HUES64 (cell line): ENCODE measurements around the gene FER1L5.

Source experiments
- H3K27ac ChIP-seq: 2 replicates; pipeline ENCODE4 v1.7.0; 2013; ENCODE audit warnings: low read depth, low read length, inconsistent platforms
- H3K27me3 ChIP-seq: 2 replicates; pipeline ENCODE4 v1.6.1; 2013; ENCODE audit warnings: mild to moderate bottlenecking, low read length; ENCODE audit not compliant: insufficient read depth
- H3K36me3 ChIP-seq: 2 replicates; pipeline ENCODE4 v1.6.1; 2013; ENCODE audit warnings: mild to moderate bottlenecking, low read length; ENCODE audit not compliant: insufficient read depth
- H3K4me1 ChIP-seq: 2 replicates; pipeline ENCODE4 v1.6.1; 2013; ENCODE audit warnings: mild to moderate bottlenecking, low read length, moderate library complexity; ENCODE audit not compliant: insufficient read depth
- H3K4me3 ChIP-seq: 2 replicates; pipeline ENCODE4 v1.5.1; 2013; ENCODE audit warnings: mild to moderate bottlenecking, low read length, moderate library complexity
- H3K9ac ChIP-seq: 2 replicates; pipeline ENCODE4 v1.6.1; 2013; ENCODE audit warnings: mild to moderate bottlenecking, low read depth, low read length
- H3K9me3 ChIP-seq: 2 replicates; pipeline ENCODE4 v1.6.1; 2013; ENCODE audit warnings: low read depth, low read length; ENCODE audit not compliant: insufficient read depth
- WGBS: fragments of 150-250, 120-280 bp; methylation state at CpG from one replicate; pipeline ENCODE4 v1.1.7; 2013; ENCODE audit warnings: missing lambda C conversion rate; 5-methylcytosine and 5-hydroxymethylcytosine counted together

The FER1L5 gene

GRCh38 chr2:96692094-96692971 lies 49.8 kb downstream of the FER1L5 start:
- Histone ChIP-seq H3K9ac (no peak overlapping the region), H3K27ac (no peak overlapping the region), H3K9me3 (no peaks in the 10 kb centered on the region), H3K4me1 (no peaks in the 10 kb centered on the region), H3K4me3 (no peak overlapping the region), H3K36me3 (no peaks in the 10 kb centered on the region), H3K27me3 (no peaks in the 10 kb centered on the region; the same call in 1 of the 2 replicates)
- 93% methylated on average over 14 of the region's 14 CpGs for WGBS

- H3K4me3 ChIP-seq: no peak overlapping the region
- no peak overlapping the region for H3K9ac ChIP-seq
- no peaks in the 10 kb centered on the region for H3K4me1 ChIP-seq
- 84% methylated on average over 14 of the region's 14 CpGs for WGBS
- H3K27me3 ChIP-seq: no peaks in the 10 kb centered on the region; the same call in 1 of the 2 replicates
- H3K9me3 ChIP-seq: no peaks in the 10 kb centered on the region
- no peaks in the 10 kb centered on the region for H3K36me3 ChIP-seq
- no peak overlapping the region for H3K27ac ChIP-seq
These were observed 51.0 kb downstream of the FER1L5 start for GRCh38 chr2:96693286-96694200.

GRCh38 chr2:96694279-96694678 lies 51.7 kb downstream of the FER1L5 start:
- Histone ChIP-seq H3K4me3 (no peak overlapping the region), H3K4me1 (no peaks in the 10 kb centered on the region), H3K27ac (no peak overlapping the region), H3K27me3 (no peaks in the 10 kb centered on the region; the same call in 1 of the 2 replicates), H3K9ac (no peak overlapping the region), H3K36me3 (no peaks in the 10 kb centered on the region), H3K9me3 (no peaks in the 10 kb centered on the region)
- 95% methylated on average over 8 of the region's 8 CpGs for WGBS

GRCh38 chr2:96694816-96695455 lies 52.4 kb downstream of the FER1L5 start:
- Histone ChIP-seq H3K4me3 (no peak overlapping the region), H3K27me3 (no peaks in the 10 kb centered on the region; the same call in 1 of the 2 replicates), H3K9me3 (no peaks in the 10 kb centered on the region), H3K4me1 (no peaks in the 10 kb centered on the region), H3K36me3 (no peaks in the 10 kb centered on the region), H3K27ac (no peak overlapping the region), H3K9ac (no peak overlapping the region)
- 93% methylated on average over 13 of the region's 13 CpGs for WGBS

- Histone ChIP-seq H3K4me3 (no peak overlapping the region), H3K9ac (no peak overlapping the region)
These were observed 53.0 kb downstream of the FER1L5 start for GRCh38 chr2:96695602-96696001.

GRCh38 chr2:96697476-96697875 lies 54.9 kb downstream of the FER1L5 start:
- no peaks in the 10 kb centered on the region for H3K9me3 ChIP-seq
- H3K4me3 ChIP-seq: no peak overlapping the region
- H3K4me1 ChIP-seq: no peaks in the 10 kb centered on the region
- H3K9ac ChIP-seq: no peak overlapping the region
- WGBS: 83% methylated on average over 2 of the region's 2 CpGs
- no peaks in the 10 kb centered on the region for H3K36me3 ChIP-seq
- no peaks in the 10 kb centered on the region for H3K27me3 ChIP-seq
- H3K27ac ChIP-seq: no peak overlapping the region

More at GRCh38 chr2:96695602-96696001, 53.0 kb downstream of the FER1L5 start:
- H3K9me3 ChIP-seq: no peaks in the 10 kb centered on the region
- WGBS: 89% methylated on average over 15 of the region's 15 CpGs
- no peaks in the 10 kb centered on the region for H3K4me1 ChIP-seq
- no peak overlapping the region for H3K27ac ChIP-seq
- H3K27me3 ChIP-seq: no peaks in the 10 kb centered on the region; the same call in 1 of the 2 replicates
- no peaks in the 10 kb centered on the region for H3K36me3 ChIP-seq

- no peak overlapping the region for H3K27ac ChIP-seq
- no peaks in the 10 kb centered on the region for H3K27me3 ChIP-seq
- 92% methylated on average over 14 of the region's 14 CpGs for WGBS
- no peaks in the 10 kb centered on the region for H3K4me1 ChIP-seq
- H3K9ac ChIP-seq: no peak overlapping the region
- no peaks in the 10 kb centered on the region for H3K36me3 ChIP-seq
- H3K9me3 ChIP-seq: no peaks in the 10 kb centered on the region
- no peak overlapping the region for H3K4me3 ChIP-seq
These were observed 55.8 kb downstream of the FER1L5 start for GRCh38 chr2:96698221-96698861.

GRCh38 chr2:96699021-96699420 lies 56.5 kb downstream of the FER1L5 start:
- Histone ChIP-seq H3K27ac (no peak overlapping the region), H3K36me3 (peaks cover under 1% of the 10 kb centered on the region), H3K27me3 (no peaks in the 10 kb centered on the region), H3K9me3 (no peaks in the 10 kb centered on the region), H3K4me3 (no peak overlapping the region), H3K4me1 (no peaks in the 10 kb centered on the region), H3K9ac (no peak overlapping the region)
- WGBS: 94% methylated on average over 6 of the region's 6 CpGs

GRCh38 chr2:96699621-96700020 lies 57.1 kb downstream of the FER1L5 start:
- H3K9ac ChIP-seq: no peak overlapping the region
- peaks cover 7% of the 10 kb centered on the region for H3K36me3 ChIP-seq
- 95% methylated on average over 9 of the region's 9 CpGs for WGBS
- no peaks in the 10 kb centered on the region for H3K4me1 ChIP-seq
- H3K9me3 ChIP-seq: no peaks in the 10 kb centered on the region
- no peak overlapping the region for H3K4me3 ChIP-seq
- no peaks in the 10 kb centered on the region for H3K27me3 ChIP-seq
- no peak overlapping the region for H3K27ac ChIP-seq

GRCh38 chr2:96700086-96700485 lies 57.5 kb downstream of the FER1L5 start:
- H3K27me3 ChIP-seq: no peaks in the 10 kb centered on the region
- no peak overlapping the region for H3K27ac ChIP-seq
- no peaks in the 10 kb centered on the region for H3K9me3 ChIP-seq
- 92% methylated on average over 8 of the region's 8 CpGs for WGBS
- no peak overlapping the region for H3K9ac ChIP-seq
- H3K36me3 ChIP-seq: peaks cover 12% of the 10 kb centered on the region
- H3K4me3 ChIP-seq: no peak overlapping the region
- no peaks in the 10 kb centered on the region for H3K4me1 ChIP-seq
